Nephron progenitor cell (in vitro differentiated cells): ENCODE results near the gene FCAR.
"Not testable (repeated sequence)": the region's sequence is repeated elsewhere in the genome, so short reads cannot be mapped to it uniquely, and the experiment has no call there.

ENCODE experiments used
- DNase-seq: peaks from one replicate; pipeline ENCODE4 v3.0.0; 2021
- H3K27ac Mint-ChIP-seq: 2 replicates; pipeline ENCODE4 v1.8.0; 2021; ENCODE audit warnings: mild to moderate bottlenecking, moderate library complexity, mixed read lengths
- H3K27me3 Mint-ChIP-seq: 2 replicates; pipeline ENCODE4 v1.8.0; 2021; ENCODE audit warnings: mild to moderate bottlenecking, low read depth, mixed read lengths; ENCODE audit not compliant: poor library complexity
- H3K36me3 Mint-ChIP-seq: 2 replicates; pipeline ENCODE4 v1.8.0; 2021; ENCODE audit warnings: low read depth, mixed read lengths
- H3K4me1 Mint-ChIP-seq: 2 replicates; pipeline ENCODE4 v1.8.0; 2021; ENCODE audit warnings: mixed read lengths
- H3K4me3 Mint-ChIP-seq: 2 replicates; pipeline ENCODE4 v1.8.0; 2021; ENCODE audit warnings: mild to moderate bottlenecking, moderate library complexity, mixed read lengths
- H3K9me3 Mint-ChIP-seq: 2 replicates; pipeline ENCODE4 v1.8.0; 2021; ENCODE audit warnings: mild to moderate bottlenecking, moderate library complexity, mixed read lengths
- CTCF ChIP-seq: fragments of 200-600 bp; sonication (generic); IDR thresholded peaks from 2 replicates; pipeline ENCODE4 v1.5.0; 2021; ENCODE audit warnings: antibody characterized with exemption

Gene FCAR

DNA sequence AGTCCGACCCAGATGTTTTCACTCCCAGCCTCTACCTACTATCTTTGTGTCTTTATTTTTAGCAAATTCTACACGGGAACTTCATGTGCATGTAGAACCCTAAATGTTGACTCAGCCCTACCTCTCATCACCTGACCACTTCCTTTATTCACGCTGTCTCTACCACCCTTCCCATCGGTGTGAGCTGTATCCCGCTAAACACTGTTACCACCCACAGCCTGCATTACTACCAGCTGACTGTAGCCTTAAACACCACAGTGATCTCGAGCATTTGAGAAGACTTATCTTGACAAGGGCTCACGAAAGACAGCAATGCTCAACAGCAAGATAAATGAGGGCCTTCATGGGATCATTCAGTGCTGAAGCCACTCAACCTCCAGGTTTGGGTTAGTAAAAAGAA lies 47.0 kb downstream of the FCAR start:
- no peaks in the 10 kb centered on the region for H3K36me3 Mint-ChIP-seq
- H3K27ac Mint-ChIP-seq, result no peak overlapping the region
- H3K9me3 Mint-ChIP-seq, result peaks cover 86% of the 10 kb centered on the region
- no peaks in the 10 kb centered on the region for H3K4me1 Mint-ChIP-seq
- H3K27me3 Mint-ChIP-seq, result peaks cover 15% of the 10 kb centered on the region
- no peak overlapping the region for H3K4me3 Mint-ChIP-seq
- TF ChIP-seq CTCF, result no peak
- DNase-seq, result no peak

DNA sequence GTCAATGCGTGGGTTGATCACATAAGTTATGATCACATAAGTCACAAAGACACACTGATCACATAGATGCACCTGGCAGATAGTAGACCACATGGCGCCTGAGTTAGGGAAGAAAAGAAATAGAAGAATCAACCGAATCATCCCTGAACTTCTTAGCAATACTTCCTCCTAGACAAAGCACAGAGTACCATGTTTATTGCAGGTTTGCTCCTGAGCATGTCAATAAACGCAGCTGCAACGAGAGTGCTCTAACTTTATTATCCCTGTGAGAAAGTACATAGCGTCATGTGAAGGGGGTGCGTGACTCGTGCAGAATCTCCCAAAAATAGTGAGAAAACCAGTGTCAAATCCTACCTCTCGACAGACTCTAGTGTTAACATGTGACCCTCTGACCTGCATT lies 49.2 kb downstream of the FCAR start:
- Mint-ChIP-seq H3K4me3 (no peak overlapping the region), H3K27ac (no peak overlapping the region), H3K9me3 (peaks cover 86% of the 10 kb centered on the region), H3K27me3 (peaks cover 10% of the 10 kb centered on the region), H3K36me3 (peaks cover 1% of the 10 kb centered on the region), H3K4me1 (no peaks in the 10 kb centered on the region)
- TF ChIP-seq CTCF, result no peak
- DNase-seq, result no peak

DNA sequence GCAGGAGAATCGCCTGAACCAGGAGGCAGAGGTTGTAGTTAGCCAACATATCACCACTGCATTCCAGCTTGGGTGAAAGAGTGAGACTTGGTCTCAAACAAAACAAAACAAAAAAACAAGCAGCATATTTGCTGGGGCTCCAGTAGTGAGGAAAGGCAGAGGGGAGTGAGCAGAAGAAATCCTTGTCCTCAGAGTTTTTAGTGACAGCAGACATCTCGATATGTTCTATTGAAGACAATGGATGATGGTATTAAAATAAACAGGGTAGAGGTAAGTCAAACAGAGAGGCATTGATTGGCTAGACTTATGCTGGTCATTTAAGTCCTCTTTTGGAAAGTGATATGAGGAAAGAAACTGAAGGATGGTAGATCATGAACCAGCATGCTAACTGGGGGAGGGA lies 54.3 kb downstream of the FCAR start:
- Mint-ChIP-seq H3K27ac (no peak overlapping the region), H3K36me3 (peaks cover 4% of the 10 kb centered on the region), H3K27me3 (peaks cover 4% of the 10 kb centered on the region), H3K9me3 (peaks cover 91% of the 10 kb centered on the region), H3K4me1 (no peaks in the 10 kb centered on the region), H3K4me3 (no peak overlapping the region)
- DNase-seq, result no peak
- no peak for TF ChIP-seq CTCF

GRCh38 chr19:54937926-54938325 lies 63.9 kb downstream of the FCAR start:
- no peak for DNase-seq
- peaks cover 84% of the 10 kb centered on the region for H3K9me3 Mint-ChIP-seq
- no peak overlapping the region for H3K4me3 Mint-ChIP-seq
- H3K27me3 Mint-ChIP-seq, result peaks cover 8% of the 10 kb centered on the region
- TF ChIP-seq CTCF, result no peak
- no peaks in the 10 kb centered on the region for H3K4me1 Mint-ChIP-seq
- H3K36me3 Mint-ChIP-seq, result no peaks in the 10 kb centered on the region
- no peak overlapping the region for H3K27ac Mint-ChIP-seq

GRCh38 chr19:54938906-54939305 lies 64.9 kb downstream of the FCAR start:
- H3K4me1 Mint-ChIP-seq, result no peaks in the 10 kb centered on the region
- peaks cover 80% of the 10 kb centered on the region for H3K9me3 Mint-ChIP-seq
- H3K27me3 Mint-ChIP-seq, result peaks cover 8% of the 10 kb centered on the region
- no peaks in the 10 kb centered on the region for H3K36me3 Mint-ChIP-seq
- H3K27ac Mint-ChIP-seq, result no peak overlapping the region
- no peak overlapping the region for H3K4me3 Mint-ChIP-seq
- TF ChIP-seq CTCF, result no peak
- no peak for DNase-seq

- DNase-seq, H3K27ac Mint-ChIP-seq, H3K27me3 Mint-ChIP-seq, H3K4me1 Mint-ChIP-seq, H3K4me3 Mint-ChIP-seq, H3K36me3 Mint-ChIP-seq: not testable (repeated sequence)
- peaks cover 81% of the 10 kb centered on the region for H3K9me3 Mint-ChIP-seq
These were observed 65.5 kb downstream of the FCAR start for GRCh38 chr19:54939538-54939937.
